ENCODE measurements around the gene POLR2J. TPM values are rescaled to one million over a fixed set of nuclear protein-coding genes. Genes with fewer than 3 reads are reported as not detected.

POLR2J gene
- total and polyA plus RNA-seq, 10 of the 15 experiments (the other 5 are each of a cell fraction or from before 2014, with no cell fraction given) = 16.4 to 119 (median 77.4) TPM

- Histone ChIP-seq H4K20me1 (ENCODE audit: control insufficient read depth, insufficient read depth) (no peaks in the 10 kb centered on the region), H3K4me1 (ENCODE audit: control insufficient read depth, insufficient read depth, low read length) (peaks cover 16% of the 10 kb centered on the region), H3K27me3 (replicated peaks in 1 of 2; ENCODE audit: control insufficient read depth in 2 of 2, insufficient read depth in 2 of 2, low read length in 1 of 2) (no peaks in the 10 kb centered on the region), H3K36me3 (ENCODE audit: control insufficient read depth in 2 of 2, insufficient read depth in 2 of 2, low read length in 1 of 2) (peaks cover 8 to 22% of the 10 kb centered on the region in 2 experiments; a peak in 3 of 4 replicates), H3K27ac (ENCODE audit: control insufficient read depth, insufficient read depth) (no peak overlapping the region), H2AFZ (ENCODE audit: control insufficient read depth, low read depth, low read length) (no peak overlapping the region), H3K4me3 (no peak overlapping the region), H3K4me2 (ENCODE audit: control insufficient read depth, insufficient read depth) (no peak overlapping the region), H3K9ac (ENCODE audit: control insufficient read depth, insufficient read depth, low read length) (no peak overlapping the region), H3K79me2 (ENCODE audit: control insufficient read depth, insufficient read depth, low read length) (peaks cover 3% of the 10 kb centered on the region; the same call in 1 of the 2 replicates), H3K9me3 (replicated peaks; ENCODE audit: control insufficient read depth, insufficient read depth, low read length) (no peaks in the 10 kb centered on the region)
- BruUV-seq (replicated peaks) = no TSS peak
- ATAC-seq (no peak), FAIRE-seq (no peak), DNase-seq (ENCODE audit: low read depth, low spot score) (no peak)
- intact Hi-C loops (cut with micrococcal nuclease; ENCODE audit: unreplicated experiment) = no loop called here
- ChIA-PET RAD21 (ENCODE audit: unreplicated experiment) (interaction anchor here (0.9 to 3.7 kb wide), 2 partner anchors 34 to 45 kb away, joined by 4 to 40 read pairs; no protein-coding TSS in a partner anchor), POLR2A (interaction anchor here (0.8 to 1.3 kb wide), 4 partner anchors 11 to 45 kb away, joined by 3 to 4 read pairs (median 4); no protein-coding TSS in a partner anchor), CTCF (interaction anchor here (0.7 to 5.4 kb wide), 10 partner anchors 8 to 170 kb away, joined by 3 to 101 read pairs (median 4); partner anchors contain the start of gene PRKRIP1), SMC1A (ENCODE audit: uncharacterized antibody, unreplicated experiment) (interaction anchor here (1.0 to 2.7 kb wide), 6 partner anchors 7 to 53 kb away, joined by 3 to 27 read pairs (median 8); partner anchors contain the start of gene PRKRIP1)
- TF ChIP-seq CEBPB (IDR thresholded peaks at IDR 0.05; ENCODE audit: borderline replicate concordance in 1 of 2, low read depth in 2 of 2, low read length in 2 of 2) (no peak), BCL3 (IDR thresholded peaks at IDR 0.05; ENCODE audit: borderline replicate concordance, insufficient read depth, low read depth, low read length, poor library complexity, severe bottlenecking) (no peak), GABPA (IDR thresholded peaks at IDR 0.05; ENCODE audit: low read depth) (no peak), POU2F2 (IDR thresholded peaks at IDR 0.05; ENCODE audit: borderline replicate concordance, low read depth, low read length) (no peak), JUNB (IDR thresholded peaks at IDR 0.05) (no peak)
- in situ Hi-C loops (cut with MboI) = no loop called here
- 98% methylated on average over 15 of the region's 15 CpGs for WGBS (ENCODE audit: insufficient coverage, insufficient replicate concordance, low lambda C conversion rate, missing lambda C conversion rate)
These were observed 29.6 kb downstream of the POLR2J start for GRCh38 chr7:102449136-102449535.
